ENCODE measurements around the gene AP1G2.

DNA sequence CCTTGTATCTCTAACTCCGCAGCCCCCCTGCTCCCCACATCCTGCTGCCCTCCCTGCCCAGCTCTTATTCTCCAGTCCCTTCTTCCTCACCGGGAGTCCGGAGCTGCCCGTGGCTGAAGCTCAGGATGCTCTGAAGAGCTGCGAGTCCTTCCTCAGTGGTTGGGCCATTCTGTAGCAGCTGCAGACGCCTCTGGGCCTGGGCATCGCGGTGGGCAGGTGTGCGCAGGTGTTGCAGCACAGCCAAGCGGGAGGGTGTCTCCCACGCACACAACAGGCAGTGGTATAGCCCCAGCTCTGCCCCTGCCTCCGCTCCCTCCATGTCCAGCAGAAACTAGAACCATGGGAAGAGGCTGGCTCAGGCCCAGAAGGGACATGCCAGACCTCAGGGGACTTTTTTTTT is 36.2 kb downstream of the AP1G2 start:
- TF ChIP-seq, protein P1, sequence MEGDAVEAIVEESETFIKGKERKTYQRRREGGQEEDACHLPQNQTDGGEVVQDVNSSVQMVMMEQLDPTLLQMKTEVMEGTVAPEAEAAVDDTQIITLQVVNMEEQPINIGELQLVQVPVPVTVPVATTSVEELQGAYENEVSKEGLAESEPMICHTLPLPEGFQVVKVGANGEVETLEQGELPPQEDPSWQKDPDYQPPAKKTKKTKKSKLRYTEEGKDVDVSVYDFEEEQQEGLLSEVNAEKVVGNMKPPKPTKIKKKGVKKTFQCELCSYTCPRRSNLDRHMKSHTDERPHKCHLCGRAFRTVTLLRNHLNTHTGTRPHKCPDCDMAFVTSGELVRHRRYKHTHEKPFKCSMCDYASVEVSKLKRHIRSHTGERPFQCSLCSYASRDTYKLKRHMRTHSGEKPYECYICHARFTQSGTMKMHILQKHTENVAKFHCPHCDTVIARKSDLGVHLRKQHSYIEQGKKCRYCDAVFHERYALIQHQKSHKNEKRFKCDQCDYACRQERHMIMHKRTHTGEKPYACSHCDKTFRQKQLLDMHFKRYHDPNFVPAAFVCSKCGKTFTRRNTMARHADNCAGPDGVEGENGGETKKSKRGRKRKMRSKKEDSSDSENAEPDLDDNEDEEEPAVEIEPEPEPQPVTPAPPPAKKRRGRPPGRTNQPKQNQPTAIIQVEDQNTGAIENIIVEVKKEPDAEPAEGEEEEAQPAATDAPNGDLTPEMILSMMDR (CRISPR knock-in tag; IDR thresholded peaks at IDR 0.05), result no peak
- TF ChIP-seq ZNF546 (CRISPR knock-in tag; conservative IDR thresholded peaks at IDR 0.05) (no peak), ZSCAN29 (CRISPR knock-in tag; conservative IDR thresholded peaks at IDR 0.05) (no peak), SRF (IDR thresholded peaks at IDR 0.05; ENCODE audit: low read depth, low read length) (no peak), CHCHD3 (CRISPR knock-in tag; IDR thresholded peaks at IDR 0.05) (no peak), ZNF768 (CRISPR knock-in tag; IDR thresholded peaks at IDR 0.05) (no peak; the same call in 1 of the 2 replicates), TAF1 (CRISPR knock-in tag; IDR thresholded peaks at IDR 0.05) (no peak), ZFP90 (CRISPR knock-in tag; IDR thresholded peaks at IDR 0.05; ENCODE audit: borderline replicate concordance) (no peak)
- TF ChIP-seq, protein P2, sequence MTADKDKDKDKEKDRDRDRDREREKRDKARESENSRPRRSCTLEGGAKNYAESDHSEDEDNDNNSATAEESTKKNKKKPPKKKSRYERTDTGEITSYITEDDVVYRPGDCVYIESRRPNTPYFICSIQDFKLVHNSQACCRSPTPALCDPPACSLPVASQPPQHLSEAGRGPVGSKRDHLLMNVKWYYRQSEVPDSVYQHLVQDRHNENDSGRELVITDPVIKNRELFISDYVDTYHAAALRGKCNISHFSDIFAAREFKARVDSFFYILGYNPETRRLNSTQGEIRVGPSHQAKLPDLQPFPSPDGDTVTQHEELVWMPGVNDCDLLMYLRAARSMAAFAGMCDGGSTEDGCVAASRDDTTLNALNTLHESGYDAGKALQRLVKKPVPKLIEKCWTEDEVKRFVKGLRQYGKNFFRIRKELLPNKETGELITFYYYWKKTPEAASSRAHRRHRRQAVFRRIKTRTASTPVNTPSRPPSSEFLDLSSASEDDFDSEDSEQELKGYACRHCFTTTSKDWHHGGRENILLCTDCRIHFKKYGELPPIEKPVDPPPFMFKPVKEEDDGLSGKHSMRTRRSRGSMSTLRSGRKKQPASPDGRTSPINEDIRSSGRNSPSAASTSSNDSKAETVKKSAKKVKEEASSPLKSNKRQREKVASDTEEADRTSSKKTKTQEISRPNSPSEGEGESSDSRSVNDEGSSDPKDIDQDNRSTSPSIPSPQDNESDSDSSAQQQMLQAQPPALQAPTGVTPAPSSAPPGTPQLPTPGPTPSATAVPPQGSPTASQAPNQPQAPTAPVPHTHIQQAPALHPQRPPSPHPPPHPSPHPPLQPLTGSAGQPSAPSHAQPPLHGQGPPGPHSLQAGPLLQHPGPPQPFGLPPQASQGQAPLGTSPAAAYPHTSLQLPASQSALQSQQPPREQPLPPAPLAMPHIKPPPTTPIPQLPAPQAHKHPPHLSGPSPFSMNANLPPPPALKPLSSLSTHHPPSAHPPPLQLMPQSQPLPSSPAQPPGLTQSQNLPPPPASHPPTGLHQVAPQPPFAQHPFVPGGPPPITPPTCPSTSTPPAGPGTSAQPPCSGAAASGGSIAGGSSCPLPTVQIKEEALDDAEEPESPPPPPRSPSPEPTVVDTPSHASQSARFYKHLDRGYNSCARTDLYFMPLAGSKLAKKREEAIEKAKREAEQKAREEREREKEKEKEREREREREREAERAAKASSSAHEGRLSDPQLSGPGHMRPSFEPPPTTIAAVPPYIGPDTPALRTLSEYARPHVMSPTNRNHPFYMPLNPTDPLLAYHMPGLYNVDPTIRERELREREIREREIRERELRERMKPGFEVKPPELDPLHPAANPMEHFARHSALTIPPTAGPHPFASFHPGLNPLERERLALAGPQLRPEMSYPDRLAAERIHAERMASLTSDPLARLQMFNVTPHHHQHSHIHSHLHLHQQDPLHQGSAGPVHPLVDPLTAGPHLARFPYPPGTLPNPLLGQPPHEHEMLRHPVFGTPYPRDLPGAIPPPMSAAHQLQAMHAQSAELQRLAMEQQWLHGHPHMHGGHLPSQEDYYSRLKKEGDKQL (CRISPR knock-in tag; IDR thresholded peaks at IDR 0.05; ENCODE audit: low read depth), result no peak
